KMS-11 (cell line): ENCODE results near the gene FYCO1.

Experiments used
- H2AFZ ChIP-seq: fragments of 200-600 bp; sonication (generic); 2 replicates; pipeline ENCODE4 v1.6.1; 2016; ENCODE audit warnings: antibody characterized with exemption, mixed run types, low read depth
- H3K27ac ChIP-seq: fragments of 200-600 bp; sonication (generic); 2 replicates; pipeline ENCODE4 v1.6.1; 2016; ENCODE audit warnings: mild to moderate bottlenecking, mixed run types
- H3K27me3 ChIP-seq: fragments of 200-600 bp; sonication (generic); 2 replicates; pipeline ENCODE4 v1.6.1; 2017; ENCODE audit warnings: mild to moderate bottlenecking, low read depth, mixed run types, moderate library complexity; ENCODE audit not compliant: insufficient read depth
- H3K36me3 ChIP-seq: fragments of 200-600 bp; sonication (generic); 2 replicates; pipeline ENCODE4 v1.6.1; 2017; ENCODE audit warnings: mild to moderate bottlenecking, mixed run types; ENCODE audit not compliant: insufficient read depth
- H3K4me1 ChIP-seq: fragments of 200-600 bp; sonication (generic); 2 replicates; pipeline ENCODE4 v1.6.1; 2016; ENCODE audit warnings: mild to moderate bottlenecking, low read depth, mixed run types; ENCODE audit not compliant: poor library complexity, severe bottlenecking
- H3K4me2 ChIP-seq: fragments of 200-600 bp; sonication (generic); 2 replicates; pipeline ENCODE4 v1.7.0; 2016; ENCODE audit warnings: mild to moderate bottlenecking, mixed run types
- H3K4me3 ChIP-seq: fragments of 200-600 bp; sonication (generic); IDR thresholded peaks from 2 replicates; pipeline ENCODE4 v1.6.1; 2017; ENCODE audit warnings: low read depth, low read length, mixed read lengths; ENCODE audit not compliant: insufficient read depth
- H3K79me2 ChIP-seq: fragments of 200-600 bp; sonication (generic); 2 replicates; pipeline ENCODE4 v1.6.1; 2016; ENCODE audit warnings: low read depth, mixed run types; ENCODE audit not compliant: insufficient read depth
- H3K9ac ChIP-seq: fragments of 200-600 bp; sonication (generic); 2 replicates; pipeline ENCODE4 v1.6.1; 2016; ENCODE audit warnings: mild to moderate bottlenecking, mixed run types
- H4K20me1 ChIP-seq: fragments of 200-600 bp; sonication (generic); 2 replicates; pipeline ENCODE4 v1.6.1; 2016; ENCODE audit warnings: mild to moderate bottlenecking, mixed run types; ENCODE audit not compliant: insufficient read depth
- CTCF ChIP-seq: fragments of 200-600 bp; sonication (generic); conservative IDR thresholded peaks from 2 replicates; pipeline ENCODE4 v1.6.1; 2017; ENCODE audit warnings: low read depth, mild to moderate bottlenecking, antibody characterized with exemption, low read length, moderate library complexity, mixed read lengths

Gene FYCO1

GRCh38 chr3:45969116-45969515, 26.5 kb downstream of the FYCO1 start:
- H4K20me1 ChIP-seq = no peaks in the 10 kb centered on the region
- TF ChIP-seq CTCF = no peak
- H3K36me3 ChIP-seq = no peaks in the 10 kb centered on the region
- no peaks in the 10 kb centered on the region for H3K27me3 ChIP-seq
- H3K27ac ChIP-seq = no peak overlapping the region
- no peak overlapping the region for H2AFZ ChIP-seq
- no peaks in the 10 kb centered on the region for H3K79me2 ChIP-seq
- H3K4me3 ChIP-seq = no peak overlapping the region
- H3K4me2 ChIP-seq = no peak overlapping the region
- H3K9ac ChIP-seq = no peak overlapping the region
- peaks cover 12% of the 10 kb centered on the region for H3K4me1 ChIP-seq

- H3K4me2 ChIP-seq = no peak overlapping the region
- no peak overlapping the region for H3K9ac ChIP-seq
- no peaks in the 10 kb centered on the region for H4K20me1 ChIP-seq
- no peaks in the 10 kb centered on the region for H3K79me2 ChIP-seq
- no peak for TF ChIP-seq CTCF
- peaks cover 12% of the 10 kb centered on the region for H3K4me1 ChIP-seq
- no peak overlapping the region for H3K27ac ChIP-seq
- no peak overlapping the region for H2AFZ ChIP-seq
- H3K36me3 ChIP-seq = no peaks in the 10 kb centered on the region
- H3K4me3 ChIP-seq = no peak overlapping the region
- H3K27me3 ChIP-seq = no peaks in the 10 kb centered on the region
Observed at GRCh38 chr3:45968706-45969105, 26.9 kb downstream of the FYCO1 start.

- H3K9ac ChIP-seq = no peak overlapping the region
- no peaks in the 10 kb centered on the region for H4K20me1 ChIP-seq
- TF ChIP-seq CTCF = no peak
- no peaks in the 10 kb centered on the region for H3K79me2 ChIP-seq
- H3K27me3 ChIP-seq = no peaks in the 10 kb centered on the region
- H3K4me2 ChIP-seq = no peak overlapping the region
- H3K4me3 ChIP-seq = no peak overlapping the region
- no peaks in the 10 kb centered on the region for H3K36me3 ChIP-seq
- no peak overlapping the region for H3K27ac ChIP-seq
- H2AFZ ChIP-seq = no peak overlapping the region
- peaks cover 12% of the 10 kb centered on the region for H3K4me1 ChIP-seq
Observed at GRCh38 chr3:45968149-45968548, 27.5 kb downstream of the FYCO1 start.

- Histone ChIP-seq H3K27me3 (no peaks in the 10 kb centered on the region), H3K4me2 (no peak overlapping the region), H3K27ac (no peak overlapping the region), H3K36me3 (no peaks in the 10 kb centered on the region), H3K4me3 (no peak overlapping the region), H2AFZ (no peak overlapping the region), H3K9ac (no peak overlapping the region), H3K4me1 (peaks cover 8% of the 10 kb centered on the region), H4K20me1 (no peaks in the 10 kb centered on the region), H3K79me2 (no peaks in the 10 kb centered on the region)
- TF ChIP-seq CTCF = no peak
Observed at GRCh38 chr3:45967724-45968123, 27.9 kb downstream of the FYCO1 start.
